ENCODE data around the gene C19orf81. TPM values are rescaled to one million over a fixed set of nuclear protein-coding genes. Genes with fewer than 3 reads are reported as not detected.

Gene C19orf81
- total RNA-seq, 1 experiment from 2014 or later, result 14.5 TPM

DNA sequence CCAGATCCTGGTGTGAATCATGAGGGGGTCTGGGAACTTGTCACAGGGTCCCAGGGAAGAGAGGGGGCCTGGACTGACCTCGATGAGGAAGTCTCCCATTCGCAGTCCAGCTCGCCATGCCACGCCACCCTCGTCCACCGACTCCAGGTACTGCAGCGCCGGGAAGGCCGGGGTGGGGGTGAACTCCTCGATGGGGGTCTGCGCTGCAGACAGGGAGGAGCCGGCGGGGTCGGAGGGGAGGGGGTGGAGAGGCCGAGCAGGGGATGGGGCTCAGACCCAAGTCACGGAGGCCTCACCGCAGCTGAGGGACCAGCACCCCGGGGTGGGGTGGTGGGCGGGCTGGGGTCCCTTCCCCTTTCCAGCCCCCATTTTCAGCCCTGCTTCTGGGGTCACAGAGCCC, 39.5 kb downstream of the C19orf81 start:
- ChIA-PET RAD21 (ENCODE audit: low non-redundant PET in 1 of 2, low total read pairs in 2 of 2, uncharacterized antibody in 2 of 2, unreplicated experiment in 2 of 2) (no interaction called here), CTCF (no interaction called here), POLR2A (interaction anchor here (0.7 kb wide), 1 partner anchor 469 kb away, joined by 4 read pairs; no protein-coding TSS in a partner anchor)
- no peak overlapping the region for H3K9ac ChIP-seq (ENCODE audit: low read length)
- H3K4me2 ChIP-seq (ENCODE audit: low read length), result no peak overlapping the region
- peaks cover 13% of the 10 kb centered on the region; the same call in 1 of the 2 replicates for H3K27me3 ChIP-seq (ENCODE audit: insufficient read depth, low read length)
- H3K27ac ChIP-seq (ENCODE audit: low read depth, low read length), result no peak overlapping the region
- H3K4me1 ChIP-seq (ENCODE audit: control insufficient read depth in 1 of 2, insufficient read depth in 2 of 2, low read length in 2 of 2), result no peaks in the 10 kb centered on the region
- no peaks in the 10 kb centered on the region for H3K9me2 ChIP-seq (ENCODE audit: insufficient read depth)
- no peak overlapping the region for H3K4me3 ChIP-seq (replicated peaks in 1 of 2; ENCODE audit: low read depth in 1 of 2, low read length in 2 of 2)
- TF ChIP-seq FOSL1 (IDR thresholded peaks at IDR 0.05; ENCODE audit: low read depth) (no peak), EGR1 (IDR thresholded peaks at IDR 0.05; ENCODE audit: low read depth) (no peak), CEBPB (IDR thresholded peaks at IDR 0.05; ENCODE audit: low read depth) (no peak)
- no peaks in the 10 kb centered on the region for H3K79me2 ChIP-seq (ENCODE audit: insufficient read depth, low read length)
- no peaks in the 10 kb centered on the region for H4K20me1 ChIP-seq (ENCODE audit: insufficient read depth)
- intact Hi-C loops (cut with micrococcal nuclease), result no loop called here
- DNase-seq (ENCODE audit: low read depth, low spot score) (no peak), ATAC-seq (no peak)
- no peaks in the 10 kb centered on the region for H3K9me3 ChIP-seq (ENCODE audit: control insufficient read depth in 1 of 2, insufficient read depth in 1 of 2, low read depth in 1 of 2, low read length in 2 of 2)
- no peak overlapping the region for H2AFZ ChIP-seq (ENCODE audit: low read depth, low read length, poor library complexity, severe bottlenecking)
- BruUV-seq (replicated peaks), result no TSS peak
- H3K36me3 ChIP-seq (ENCODE audit: control insufficient read depth in 1 of 2, insufficient read depth in 2 of 2, low read length in 2 of 2), result no peaks in the 10 kb centered on the region

DNA sequence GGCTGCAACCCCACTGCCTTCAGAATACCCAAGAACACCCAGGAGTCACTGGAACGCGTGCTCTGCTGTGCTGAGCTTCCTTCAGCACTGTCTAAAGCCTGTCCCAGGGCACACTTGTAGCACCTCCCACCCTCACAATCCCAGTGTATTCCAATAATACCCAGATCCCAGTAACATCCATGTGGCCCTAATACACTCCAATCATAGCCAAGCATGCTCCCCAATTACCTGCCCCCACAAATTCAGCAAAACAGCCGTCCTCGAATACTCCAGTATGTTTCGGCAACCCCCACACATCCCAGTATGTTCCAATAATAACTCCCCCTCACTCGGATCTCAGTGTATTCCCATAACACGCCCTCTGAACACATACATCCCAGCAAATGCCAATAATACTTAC, 41.2 kb downstream of the C19orf81 start:
- ChIA-PET POLR2A (no interaction called here), CTCF (interaction anchor here (1.1 kb wide), 1 partner anchor 14 kb away, joined by 3 read pairs; no protein-coding TSS in a partner anchor), RAD21 (ENCODE audit: low non-redundant PET in 1 of 2, low total read pairs in 2 of 2, uncharacterized antibody in 2 of 2, unreplicated experiment in 2 of 2) (no interaction called here)
- Histone ChIP-seq H3K9me2 (ENCODE audit: insufficient read depth) (no peaks in the 10 kb centered on the region), H4K20me1 (ENCODE audit: insufficient read depth) (no peaks in the 10 kb centered on the region), H3K9me3 (ENCODE audit: control insufficient read depth in 1 of 2, insufficient read depth in 1 of 2, low read depth in 1 of 2, low read length in 2 of 2) (no peaks in the 10 kb centered on the region), H3K4me2 (ENCODE audit: low read length) (no peak overlapping the region), H3K27ac (ENCODE audit: low read depth, low read length) (no peak overlapping the region), H3K79me2 (ENCODE audit: insufficient read depth, low read length) (no peaks in the 10 kb centered on the region), H3K4me3 (replicated peaks in 1 of 2; ENCODE audit: low read depth in 1 of 2, low read length in 2 of 2) (no peak overlapping the region), H3K27me3 (ENCODE audit: insufficient read depth, low read length) (peaks cover 13% of the 10 kb centered on the region; the same call in 1 of the 2 replicates), H3K36me3 (ENCODE audit: control insufficient read depth in 1 of 2, insufficient read depth in 2 of 2, low read length in 2 of 2) (no peaks in the 10 kb centered on the region), H3K4me1 (ENCODE audit: control insufficient read depth in 1 of 2, insufficient read depth in 2 of 2, low read length in 2 of 2) (no peaks in the 10 kb centered on the region), H2AFZ (ENCODE audit: low read depth, low read length, poor library complexity, severe bottlenecking) (no peak overlapping the region), H3K9ac (ENCODE audit: low read length) (no peak overlapping the region)
- TF ChIP-seq, protein P1, sequence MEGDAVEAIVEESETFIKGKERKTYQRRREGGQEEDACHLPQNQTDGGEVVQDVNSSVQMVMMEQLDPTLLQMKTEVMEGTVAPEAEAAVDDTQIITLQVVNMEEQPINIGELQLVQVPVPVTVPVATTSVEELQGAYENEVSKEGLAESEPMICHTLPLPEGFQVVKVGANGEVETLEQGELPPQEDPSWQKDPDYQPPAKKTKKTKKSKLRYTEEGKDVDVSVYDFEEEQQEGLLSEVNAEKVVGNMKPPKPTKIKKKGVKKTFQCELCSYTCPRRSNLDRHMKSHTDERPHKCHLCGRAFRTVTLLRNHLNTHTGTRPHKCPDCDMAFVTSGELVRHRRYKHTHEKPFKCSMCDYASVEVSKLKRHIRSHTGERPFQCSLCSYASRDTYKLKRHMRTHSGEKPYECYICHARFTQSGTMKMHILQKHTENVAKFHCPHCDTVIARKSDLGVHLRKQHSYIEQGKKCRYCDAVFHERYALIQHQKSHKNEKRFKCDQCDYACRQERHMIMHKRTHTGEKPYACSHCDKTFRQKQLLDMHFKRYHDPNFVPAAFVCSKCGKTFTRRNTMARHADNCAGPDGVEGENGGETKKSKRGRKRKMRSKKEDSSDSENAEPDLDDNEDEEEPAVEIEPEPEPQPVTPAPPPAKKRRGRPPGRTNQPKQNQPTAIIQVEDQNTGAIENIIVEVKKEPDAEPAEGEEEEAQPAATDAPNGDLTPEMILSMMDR (IDR thresholded peaks at IDR 0.05 in 2 of 3, conservative IDR thresholded peaks at IDR 0.05 in 1 of 3; ENCODE audit: borderline replicate concordance in 1 of 3, insufficient read depth in 1 of 3, low read depth in 2 of 3, low read length in 2 of 3), result no peak
- TF ChIP-seq, protein P2, sequence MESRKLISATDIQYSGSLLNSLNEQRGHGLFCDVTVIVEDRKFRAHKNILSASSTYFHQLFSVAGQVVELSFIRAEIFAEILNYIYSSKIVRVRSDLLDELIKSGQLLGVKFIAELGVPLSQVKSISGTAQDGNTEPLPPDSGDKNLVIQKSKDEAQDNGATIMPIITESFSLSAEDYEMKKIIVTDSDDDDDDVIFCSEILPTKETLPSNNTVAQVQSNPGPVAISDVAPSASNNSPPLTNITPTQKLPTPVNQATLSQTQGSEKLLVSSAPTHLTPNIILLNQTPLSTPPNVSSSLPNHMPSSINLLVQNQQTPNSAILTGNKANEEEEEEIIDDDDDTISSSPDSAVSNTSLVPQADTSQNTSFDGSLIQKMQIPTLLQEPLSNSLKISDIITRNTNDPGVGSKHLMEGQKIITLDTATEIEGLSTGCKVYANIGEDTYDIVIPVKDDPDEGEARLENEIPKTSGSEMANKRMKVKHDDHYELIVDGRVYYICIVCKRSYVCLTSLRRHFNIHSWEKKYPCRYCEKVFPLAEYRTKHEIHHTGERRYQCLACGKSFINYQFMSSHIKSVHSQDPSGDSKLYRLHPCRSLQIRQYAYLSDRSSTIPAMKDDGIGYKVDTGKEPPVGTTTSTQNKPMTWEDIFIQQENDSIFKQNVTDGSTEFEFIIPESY (IDR thresholded peaks at IDR 0.05; ENCODE audit: extremely low read depth, insufficient replicate concordance, low read length), result no peak
- no peak for TF ChIP-seq POLR2AphosphoS5 (IDR thresholded peaks at IDR 0.05; ENCODE audit: low read depth, low read length)
- TF ChIP-seq EZH2phosphoT487 (IDR thresholded peaks at IDR 0.05; ENCODE audit: borderline replicate concordance), result no peak
- TF ChIP-seq CBX3 (IDR thresholded peaks at IDR 0.05; ENCODE audit: low read depth), result no peak
- TF ChIP-seq YY1 (IDR thresholded peaks at IDR 0.05; ENCODE audit: extremely low read depth, insufficient replicate concordance, low read depth, low read length), result no peak
- TF ChIP-seq, protein P3, sequence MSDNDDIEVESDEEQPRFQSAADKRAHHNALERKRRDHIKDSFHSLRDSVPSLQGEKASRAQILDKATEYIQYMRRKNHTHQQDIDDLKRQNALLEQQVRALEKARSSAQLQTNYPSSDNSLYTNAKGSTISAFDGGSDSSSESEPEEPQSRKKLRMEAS (IDR thresholded peaks at IDR 0.05), result no peak
- TF ChIP-seq JUND (IDR thresholded peaks at IDR 0.05), result no peak
- TF ChIP-seq EGR1 (IDR thresholded peaks at IDR 0.05; ENCODE audit: low read depth), result no peak
- no peak for TF ChIP-seq SP1 (IDR thresholded peaks at IDR 0.05; ENCODE audit: low read depth)
- no peak for TF ChIP-seq ELF1 (IDR thresholded peaks at IDR 0.05; ENCODE audit: borderline replicate concordance, low read depth)
- no peak for TF ChIP-seq SIN3A (IDR thresholded peaks at IDR 0.05; ENCODE audit: low read depth)
- TF ChIP-seq ZFX (IDR thresholded peaks at IDR 0.05), result no peak
- TF ChIP-seq FOSL1 (IDR thresholded peaks at IDR 0.05; ENCODE audit: low read depth), result no peak
- TF ChIP-seq POLR2A (IDR thresholded peaks at IDR 0.05; ENCODE audit: borderline replicate concordance, extremely low read depth, insufficient read depth, insufficient read length), result no peak
- TF ChIP-seq EZH2 (IDR thresholded peaks at IDR 0.05), result no peak
- no TSS peak for BruUV-seq (replicated peaks)
- no peak for DNase-seq (ENCODE audit: low read depth, low spot score)
- no peak for ATAC-seq
- intact Hi-C loops (cut with micrococcal nuclease), result no loop called here

Data from HCT116 (cell line).